Mucosa of descending colon (tissue), 3 donors: ENCODE results near the gene SH3BP1. TPM values are rescaled to one million over a fixed set of nuclear protein-coding genes. Genes with fewer than 3 reads are reported as not detected.

Source experiments
- ATAC-seq: fragments of 200-7000 bp; cut with Tn5 transposase; one replicate; pipeline ENCODE4 v1.9.1; 2020; ENCODE audit warnings: mild to moderate bottlenecking, moderate library complexity
- DNase-seq, 3 donors: peaks; one replicate each; pipeline ENCODE4 v3.0.0-alpha.2; 2020
- H3K36me3 ChIP-seq: fragments of 200-600 bp; one replicate; pipeline ENCODE4 v1.8.0; 2021; ENCODE audit warnings: low read depth, mild to moderate bottlenecking
- H3K4me1 ChIP-seq: fragments of 200-600 bp; one replicate; pipeline ENCODE4 v1.8.0; 2021; ENCODE audit warnings: low read depth, mild to moderate bottlenecking
- H3K4me3 ChIP-seq: fragments of 200-600 bp; one replicate; pipeline ENCODE4 v1.8.0; 2021; ENCODE audit warnings: mild to moderate bottlenecking
- H3K9me3 ChIP-seq: fragments of 200-600 bp; one replicate; pipeline ENCODE4 v1.8.0; 2021; ENCODE audit warnings: mild to moderate bottlenecking
- intact Hi-C, 2 donors: fragments of 100-400 bp; cut with DNase I in 1 of 2; cut with micrococcal nuclease in 1 of 2; formaldehyde crosslinking; loops; one replicate each; pipeline versions ENCODE4 v1.11.0 to v1.11.1; 2022; cut with DNase I, micrococcal nuclease
- total RNA-seq, 3 donors: library from RNA; stranded (reverse); fragmentation: NEBNext Ultra II Directional in 2 of 3; extraction: Animal tissue kit (Norgen Biotek cat#: 25700) in 2 of 3; gene quantifications; one replicate each; pipeline versions ENCODE4 v1.2.1 to v1.2.4, GENCODE V29; 2021 to 2023
- TF ChIP-seq, protein P1 (sequence below): fragments of 200-600 bp; IDR thresholded peaks from one replicate; pipeline ENCODE4 v1.8.0; 2022; ENCODE audit warnings: antibody characterized with exemption, mild to moderate bottlenecking
- donor health status: DM: no; HTN: no; CAD: no; lungs with moderate emphysema.
- donor health status: DM: no; HTN: no; CAD: no.
- donor health status: DM: no; HTN: yes; CAD: no.

Gene SH3BP1
- total RNA-seq, 3 donors from 2014 or later, result 48.8 to 98.2 (median 96.6) TPM

DNA sequence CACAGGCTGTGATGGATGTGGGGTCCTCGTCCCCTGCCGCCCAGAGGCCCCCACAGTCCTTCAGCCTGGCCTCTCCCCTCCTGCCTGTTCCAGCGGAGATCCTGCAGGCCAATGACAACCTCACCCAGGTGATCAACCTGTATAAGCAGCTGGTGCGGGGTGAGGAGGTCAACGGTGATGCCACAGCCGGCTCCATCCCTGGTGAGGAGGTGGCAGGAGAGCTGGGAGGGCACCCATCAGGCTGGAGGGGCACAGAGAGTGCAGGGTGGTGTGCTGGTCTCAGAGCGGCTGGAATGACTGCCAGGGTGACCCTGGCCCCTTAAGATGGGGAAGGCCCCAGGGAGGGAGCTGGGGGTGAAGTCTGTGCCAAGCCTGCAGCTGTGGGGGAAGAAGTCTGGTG, 14.6 kb upstream of the SH3BP1 start:
- DNase-seq (no peak), ATAC-seq (no peak)
- H3K9me3 ChIP-seq, result no peaks in the 10 kb centered on the region
- H3K36me3 ChIP-seq, result peaks cover 4% of the 10 kb centered on the region
- peaks cover 37% of the 10 kb centered on the region for H3K4me1 ChIP-seq
- TF ChIP-seq, protein P1, sequence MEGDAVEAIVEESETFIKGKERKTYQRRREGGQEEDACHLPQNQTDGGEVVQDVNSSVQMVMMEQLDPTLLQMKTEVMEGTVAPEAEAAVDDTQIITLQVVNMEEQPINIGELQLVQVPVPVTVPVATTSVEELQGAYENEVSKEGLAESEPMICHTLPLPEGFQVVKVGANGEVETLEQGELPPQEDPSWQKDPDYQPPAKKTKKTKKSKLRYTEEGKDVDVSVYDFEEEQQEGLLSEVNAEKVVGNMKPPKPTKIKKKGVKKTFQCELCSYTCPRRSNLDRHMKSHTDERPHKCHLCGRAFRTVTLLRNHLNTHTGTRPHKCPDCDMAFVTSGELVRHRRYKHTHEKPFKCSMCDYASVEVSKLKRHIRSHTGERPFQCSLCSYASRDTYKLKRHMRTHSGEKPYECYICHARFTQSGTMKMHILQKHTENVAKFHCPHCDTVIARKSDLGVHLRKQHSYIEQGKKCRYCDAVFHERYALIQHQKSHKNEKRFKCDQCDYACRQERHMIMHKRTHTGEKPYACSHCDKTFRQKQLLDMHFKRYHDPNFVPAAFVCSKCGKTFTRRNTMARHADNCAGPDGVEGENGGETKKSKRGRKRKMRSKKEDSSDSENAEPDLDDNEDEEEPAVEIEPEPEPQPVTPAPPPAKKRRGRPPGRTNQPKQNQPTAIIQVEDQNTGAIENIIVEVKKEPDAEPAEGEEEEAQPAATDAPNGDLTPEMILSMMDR, result no peak
- intact Hi-C loops, result loop anchor here in 1 of 2 donors (10.0 kb wide), 1 partner anchor 60 kb away; the partner anchor contains the start of gene NOL12
- H3K4me3 ChIP-seq, result no peak overlapping the region

DNA sequence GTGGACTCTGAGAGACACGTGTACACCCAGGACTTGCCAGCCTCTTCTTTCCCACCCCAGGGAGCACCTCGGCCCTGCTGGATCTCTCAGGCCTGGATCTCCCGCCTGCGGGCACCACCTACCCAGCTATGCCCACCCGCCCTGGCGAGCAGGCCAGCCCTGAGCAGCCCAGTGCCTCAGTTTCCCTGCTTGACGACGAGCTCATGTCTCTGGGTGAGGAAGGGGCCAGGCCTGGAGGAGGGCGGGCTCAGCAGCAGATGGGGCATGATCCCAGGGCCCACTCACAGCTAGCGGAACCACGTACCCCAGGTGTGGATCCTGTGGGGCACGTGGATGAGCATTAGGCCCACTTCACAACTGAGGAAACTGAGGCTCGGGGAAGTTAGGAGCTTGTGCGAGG, 13.7 kb upstream of the SH3BP1 start:
- DNase-seq (no peak), ATAC-seq (no peak)
- TF ChIP-seq, protein P1, result no peak
- Histone ChIP-seq H3K9me3 (no peaks in the 10 kb centered on the region), H3K36me3 (peaks cover 4% of the 10 kb centered on the region), H3K4me3 (no peak overlapping the region), H3K4me1 (peaks cover 37% of the 10 kb centered on the region)
- intact Hi-C loops, result loop anchor here in 1 of 2 donors (10.0 kb wide), 1 partner anchor 59 kb away; the partner anchor contains the start of gene NOL12

DNA sequence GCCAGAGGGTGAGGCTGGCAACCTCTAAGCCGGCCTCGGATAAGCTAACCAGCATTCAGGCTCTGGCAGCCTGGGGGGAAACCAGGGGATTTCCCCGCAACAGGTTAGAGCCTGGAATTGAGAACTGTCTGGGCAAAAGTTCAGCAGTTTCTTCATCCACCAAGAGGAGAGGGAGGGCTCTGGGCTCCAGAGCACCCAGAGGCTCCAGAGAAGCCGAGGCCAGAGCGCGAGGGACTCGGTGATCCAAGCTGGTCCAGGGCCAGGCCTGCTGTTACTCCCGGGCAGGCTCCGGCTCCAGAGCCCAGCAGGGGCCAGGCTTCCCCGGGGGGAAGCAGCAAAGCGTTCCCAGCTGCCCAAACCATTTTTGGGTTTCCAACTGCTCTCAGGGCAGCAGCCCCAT, 13.3 kb upstream of the SH3BP1 start:
- peak in 2 of 3 donors; percentile 63 to 75 for DNase-seq
- intact Hi-C loops, result loop anchor here in 1 of 2 donors (10.0 kb wide), 1 partner anchor 59 kb away; the partner anchor contains the start of gene NOL12
- TF ChIP-seq, protein P1, result no peak
- no peaks in the 10 kb centered on the region for H3K9me3 ChIP-seq
- ATAC-seq, result peak; percentile 0
- peaks cover 4% of the 10 kb centered on the region for H3K36me3 ChIP-seq
- H3K4me1 ChIP-seq, result peaks cover 37% of the 10 kb centered on the region
- no peak overlapping the region for H3K4me3 ChIP-seq

DNA sequence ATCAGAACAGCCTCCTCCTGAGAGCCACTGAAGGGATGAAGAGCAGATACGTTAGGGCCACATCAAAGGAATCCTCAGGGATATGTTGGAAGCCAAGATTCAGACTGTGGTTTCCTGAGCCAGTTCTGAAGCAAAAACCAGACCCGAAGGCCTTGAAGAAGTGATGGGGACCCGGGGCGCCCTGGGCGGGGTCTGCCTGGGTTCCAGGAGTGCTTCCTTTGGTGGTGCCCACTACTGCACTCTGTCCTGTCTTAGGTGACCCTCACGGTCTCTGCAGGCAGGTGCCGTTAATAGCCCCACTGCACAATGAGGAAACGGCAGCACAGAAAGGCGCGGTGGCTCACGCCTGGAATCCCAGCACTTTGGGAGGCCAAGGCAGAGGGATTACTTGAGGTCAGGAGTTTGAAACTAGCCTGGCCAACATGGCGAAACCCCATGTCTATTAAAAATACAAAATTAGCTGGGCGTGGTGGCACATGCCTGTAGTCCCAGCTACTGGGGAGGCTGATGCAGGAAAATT, 12.9 kb upstream of the SH3BP1 start:
- no peak overlapping the region for H3K4me3 ChIP-seq
- peaks cover under 1% of the 10 kb centered on the region for H3K36me3 ChIP-seq
- TF ChIP-seq, protein P1, result no peak
- H3K4me1 ChIP-seq, result peaks cover 37% of the 10 kb centered on the region
- H3K9me3 ChIP-seq, result no peaks in the 10 kb centered on the region
- intact Hi-C loops, result loop anchor here in 1 of 2 donors (10.0 kb wide), 1 partner anchor 58 kb away; the partner anchor contains the start of gene NOL12
- DNase-seq (peak in 1 of 3 donors; percentile 67), ATAC-seq (peak; percentile 17)

DNA sequence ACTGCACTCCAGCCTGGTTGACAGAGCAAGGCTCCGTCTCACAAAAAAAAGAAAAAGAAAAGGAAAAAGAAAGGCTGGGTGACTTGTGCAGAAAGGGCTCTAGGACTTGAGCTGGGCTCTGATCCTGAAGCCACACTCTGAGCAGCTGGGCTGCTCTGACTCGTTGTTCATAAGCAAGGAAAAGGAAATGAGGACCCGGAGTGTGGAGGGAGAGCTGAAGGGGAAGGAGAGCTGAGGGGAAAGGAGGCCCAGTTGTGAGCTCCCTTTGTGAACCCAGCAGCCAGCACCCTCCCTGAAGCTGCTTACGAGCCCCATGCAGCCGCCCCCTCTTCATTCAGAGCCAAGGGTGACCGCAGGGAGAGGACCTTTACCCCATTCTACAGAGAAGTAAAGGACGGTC, 12.3 kb upstream of the SH3BP1 start:
- DNase-seq, result no peak
- Histone ChIP-seq H3K4me3 (no peak overlapping the region), H3K9me3 (no peaks in the 10 kb centered on the region), H3K36me3 (no peaks in the 10 kb centered on the region), H3K4me1 (peaks cover 37% of the 10 kb centered on the region)
- no peak for ATAC-seq
- intact Hi-C loops, result loop anchor here in 1 of 2 donors (10.0 kb wide), 1 partner anchor 58 kb away; the partner anchor contains the start of gene NOL12
- TF ChIP-seq, protein P1, result no peak
